Measurements from ENCODE around the gene MBNL1.

MBNL1 gene

GRCh38 chr3:152241142-152242017 is 27.3 kb upstream of the MBNL1 start:
- TF ChIP-seq CTCF (IDR thresholded peaks at IDR 0.05; ENCODE audit: low read depth, low read length), result no peak

GRCh38 chr3:152243301-152243711 is 25.4 kb upstream of the MBNL1 start:
- TF ChIP-seq CTCF (IDR thresholded peaks at IDR 0.05; ENCODE audit: low read depth, low read length), result no peak
- no peak overlapping the region for H3K4me3 ChIP-seq (ENCODE audit: low read depth, low read length)

More at GRCh38 chr3:152241142-152242017, 27.3 kb upstream of the MBNL1 start:
- no peak overlapping the region for H3K4me3 ChIP-seq (ENCODE audit: low read depth, low read length)

- no peak for TF ChIP-seq CTCF (IDR thresholded peaks at IDR 0.05; ENCODE audit: low read depth, low read length)
- H3K4me3 ChIP-seq (ENCODE audit: low read depth, low read length), result no peak overlapping the region
These were observed 24.8 kb upstream of the MBNL1 start for GRCh38 chr3:152243721-152244516.

- H3K4me3 ChIP-seq (ENCODE audit: low read depth, low read length), result no peak overlapping the region
- no peak for TF ChIP-seq CTCF (IDR thresholded peaks at IDR 0.05; ENCODE audit: low read depth, low read length)
These were observed 24.2 kb upstream of the MBNL1 start for GRCh38 chr3:152244517-152244888.

- H3K4me3 ChIP-seq (ENCODE audit: low read depth, low read length), result no peak overlapping the region
- TF ChIP-seq CTCF (IDR thresholded peaks at IDR 0.05; ENCODE audit: low read depth, low read length), result no peak
These were observed 23.1 kb upstream of the MBNL1 start for GRCh38 chr3:152245498-152246170.

GRCh38 chr3:152251916-152252315 is 16.8 kb upstream of the MBNL1 start:
- TF ChIP-seq CTCF (IDR thresholded peaks at IDR 0.05; ENCODE audit: low read depth, low read length), result no peak
- no peak overlapping the region for H3K4me3 ChIP-seq (ENCODE audit: low read depth, low read length)

Measured in WI38 (cell line).